Osteocyte (in vitro differentiated cells): ENCODE results near the gene DIAPH3. TPM values are rescaled to one million over a fixed set of nuclear protein-coding genes. Genes with fewer than 3 reads are reported as not detected.

Experiments used
- DNase-seq: peaks from one replicate; pipeline ENCODE4 v3.0.0; 2021; ENCODE audit warnings: mixed read lengths; ENCODE audit not compliant: unreplicated experiment; ENCODE audit errors: extremely low spot score
- H3K27ac Mint-ChIP-seq: one replicate; pipeline ENCODE4 v1.8.0; 2021; ENCODE audit warnings: mild to moderate bottlenecking, mixed read lengths; ENCODE audit not compliant: unreplicated experiment
- H3K27me3 Mint-ChIP-seq: one replicate; pipeline ENCODE4 v1.8.0; 2021; ENCODE audit warnings: mixed read lengths; ENCODE audit not compliant: unreplicated experiment
- H3K36me3 Mint-ChIP-seq: one replicate; pipeline ENCODE4 v1.8.0; 2021; ENCODE audit warnings: mixed read lengths; ENCODE audit not compliant: unreplicated experiment
- H3K4me1 Mint-ChIP-seq: one replicate; pipeline ENCODE4 v1.8.0; 2021; ENCODE audit warnings: mixed read lengths; ENCODE audit not compliant: unreplicated experiment
- H3K4me3 Mint-ChIP-seq: one replicate; pipeline ENCODE4 v1.8.0; 2021; ENCODE audit warnings: mild to moderate bottlenecking, moderate library complexity, mixed read lengths; ENCODE audit not compliant: unreplicated experiment
- H3K9me3 Mint-ChIP-seq: one replicate; pipeline ENCODE4 v1.8.0; 2021; ENCODE audit warnings: mixed read lengths; ENCODE audit not compliant: unreplicated experiment
- CTCF ChIP-seq: fragments of 200-600 bp; sonication (generic); IDR thresholded peaks from 2 replicates; pipeline ENCODE4 v1.5.0; 2021; ENCODE audit warnings: antibody characterized with exemption, mild to moderate bottlenecking, moderate library complexity
- total RNA-seq: library from RNA; stranded (reverse); gene quantifications from 2 replicates; pipeline ENCODE4 v1.2.1, GENCODE V29; 2021

The DIAPH3 gene
- total RNA-seq, 1 donor from 2014 or later: 12.2 TPM

- H3K27ac Mint-ChIP-seq: no peak overlapping the region
- peaks cover 7% of the 10 kb centered on the region for H3K9me3 Mint-ChIP-seq
- TF ChIP-seq CTCF: no peak
- peaks cover 16% of the 10 kb centered on the region for H3K4me1 Mint-ChIP-seq
- DNase-seq: no peak
- H3K4me3 Mint-ChIP-seq: no peak overlapping the region
- peaks cover 4% of the 10 kb centered on the region for H3K36me3 Mint-ChIP-seq
- no peaks in the 10 kb centered on the region for H3K27me3 Mint-ChIP-seq
Measured at GRCh38 chr13:60028021-60028420, 135.7 kb downstream of the DIAPH3 start.

GRCh38 chr13:60026286-60026685 lies 137.4 kb downstream of the DIAPH3 start:
- H3K9me3 Mint-ChIP-seq: peaks cover 7% of the 10 kb centered on the region
- no peak for TF ChIP-seq CTCF
- no peak overlapping the region for H3K4me3 Mint-ChIP-seq
- H3K36me3 Mint-ChIP-seq: peaks cover 4% of the 10 kb centered on the region
- no peak for DNase-seq
- no peaks in the 10 kb centered on the region for H3K27me3 Mint-ChIP-seq
- H3K4me1 Mint-ChIP-seq: peaks cover 12% of the 10 kb centered on the region
- H3K27ac Mint-ChIP-seq: no peak overlapping the region

- H3K27ac Mint-ChIP-seq: no peak overlapping the region
- H3K36me3 Mint-ChIP-seq: peaks cover 4% of the 10 kb centered on the region
- no peak overlapping the region for H3K4me3 Mint-ChIP-seq
- H3K4me1 Mint-ChIP-seq: peaks cover 22% of the 10 kb centered on the region
- DNase-seq: no peak
- TF ChIP-seq CTCF: no peak
- H3K27me3 Mint-ChIP-seq: no peaks in the 10 kb centered on the region
- H3K9me3 Mint-ChIP-seq: peaks cover 7% of the 10 kb centered on the region
Measured at GRCh38 chr13:60020288-60020687, 143.4 kb downstream of the DIAPH3 start.

- H3K27ac Mint-ChIP-seq: peak overlapping the region; percentile 48
- peaks cover 4% of the 10 kb centered on the region for H3K36me3 Mint-ChIP-seq
- no peak for DNase-seq
- TF ChIP-seq CTCF: no peak
- no peak overlapping the region for H3K4me3 Mint-ChIP-seq
- H3K9me3 Mint-ChIP-seq: peaks cover 4% of the 10 kb centered on the region
- no peaks in the 10 kb centered on the region for H3K27me3 Mint-ChIP-seq
- H3K4me1 Mint-ChIP-seq: peaks cover 22% of the 10 kb centered on the region
Measured at GRCh38 chr13:60019119-60019993, 144.4 kb downstream of the DIAPH3 start.

GRCh38 chr13:60018536-60018935 lies 145.2 kb downstream of the DIAPH3 start:
- no peak for DNase-seq
- no peak for TF ChIP-seq CTCF
- H3K27me3 Mint-ChIP-seq: no peaks in the 10 kb centered on the region
- H3K36me3 Mint-ChIP-seq: peaks cover 2% of the 10 kb centered on the region
- H3K9me3 Mint-ChIP-seq: no peaks in the 10 kb centered on the region
- no peak overlapping the region for H3K27ac Mint-ChIP-seq
- H3K4me3 Mint-ChIP-seq: no peak overlapping the region
- H3K4me1 Mint-ChIP-seq: peaks cover 22% of the 10 kb centered on the region
